Activated naive CD8-positive, alpha-beta T cell treated with anti-CD3 and anti-CD28 coated beads for 36 hours (primary cell): Measurements from ENCODE around the gene GTF2H3. TPM values are rescaled to one million over a fixed set of nuclear protein-coding genes. Genes with fewer than 3 reads are reported as not detected.

ENCODE experiments used
- DNase-seq: peaks from one replicate; pipeline ENCODE4 v3.0.0; 2021
- H3K27ac Mint-ChIP-seq: one replicate; pipeline ENCODE4 v1.8.0; 2022; ENCODE audit warnings: mild to moderate bottlenecking, moderate library complexity, mixed read lengths
- H3K27me3 Mint-ChIP-seq: one replicate; pipeline ENCODE4 v1.8.0; 2022; ENCODE audit warnings: mild to moderate bottlenecking, mixed read lengths
- H3K36me3 Mint-ChIP-seq: one replicate; pipeline ENCODE4 v1.8.0; 2021; ENCODE audit warnings: mild to moderate bottlenecking, mixed read lengths
- H3K4me1 Mint-ChIP-seq: one replicate; pipeline ENCODE4 v1.8.0; 2021; ENCODE audit warnings: mixed read lengths
- H3K4me3 Mint-ChIP-seq: one replicate; pipeline ENCODE4 v1.8.0; 2022; ENCODE audit warnings: mild to moderate bottlenecking, moderate library complexity, mixed read lengths
- H3K9me3 Mint-ChIP-seq: one replicate; pipeline ENCODE4 v1.8.0; 2022; ENCODE audit warnings: mixed read lengths
- total RNA-seq, 2 experiments: library from RNA; stranded (reverse); gene quantifications; one replicate each; pipeline ENCODE4 v1.2.3, GENCODE V29; 2021

Gene GTF2H3
- total RNA-seq, 2 experiments from 2014 or later: 95.9 TPM

GRCh38 chr12:123617144-123617543, 16.5 kb upstream of the GTF2H3 start:
- no peaks in the 10 kb centered on the region for H3K9me3 Mint-ChIP-seq
- H3K27me3 Mint-ChIP-seq: no peaks in the 10 kb centered on the region
- DNase-seq: no peak
- H3K36me3 Mint-ChIP-seq: peaks cover 29% of the 10 kb centered on the region
- peak overlapping the region; percentile 25 for H3K27ac Mint-ChIP-seq
- peaks cover 7% of the 10 kb centered on the region for H3K4me1 Mint-ChIP-seq
- no peak overlapping the region for H3K4me3 Mint-ChIP-seq

DNA sequence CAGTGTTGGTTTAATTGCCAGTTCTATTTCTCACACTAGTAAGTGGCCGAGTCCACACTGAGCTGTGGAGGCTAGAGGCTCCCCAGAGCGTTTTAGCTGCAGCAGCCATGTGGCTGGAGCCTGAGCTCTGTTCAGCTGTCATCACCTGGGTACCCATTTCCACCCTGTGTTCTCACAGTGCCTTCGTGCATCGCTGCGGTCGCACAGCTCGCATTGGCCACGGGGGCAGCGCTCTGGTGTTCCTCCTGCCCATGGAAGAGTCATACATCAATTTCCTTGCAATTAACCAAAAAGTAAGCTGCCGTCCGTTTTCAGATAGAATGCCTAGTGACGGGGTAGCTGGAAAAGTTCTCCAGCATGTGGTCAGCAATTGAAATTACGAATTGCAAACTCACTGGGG, 16.0 kb upstream of the GTF2H3 start:
- peaks cover 7% of the 10 kb centered on the region for H3K4me1 Mint-ChIP-seq
- no peak overlapping the region for H3K4me3 Mint-ChIP-seq
- H3K9me3 Mint-ChIP-seq: no peaks in the 10 kb centered on the region
- peak overlapping the region; percentile 25 for H3K27ac Mint-ChIP-seq
- no peak for DNase-seq
- peaks cover 29% of the 10 kb centered on the region for H3K36me3 Mint-ChIP-seq
- no peaks in the 10 kb centered on the region for H3K27me3 Mint-ChIP-seq

DNA sequence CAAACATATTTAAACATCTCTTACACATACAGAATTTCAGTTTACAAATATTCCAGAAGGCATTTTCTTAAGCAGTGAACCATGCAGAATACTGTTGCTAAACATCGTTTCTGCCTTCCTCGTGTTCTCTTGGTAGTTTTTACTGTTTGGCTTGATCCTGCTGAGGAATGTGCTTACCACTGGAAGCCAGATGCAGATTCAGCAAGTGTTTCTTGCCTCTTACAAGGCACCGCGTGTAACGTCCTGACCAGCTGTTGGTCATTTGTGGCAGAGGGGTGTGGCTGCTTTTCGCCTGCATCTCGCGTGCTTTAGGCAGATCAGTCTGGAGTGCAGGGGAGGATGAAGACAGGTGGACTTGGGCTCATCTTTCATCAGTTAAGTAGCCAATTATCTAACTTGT, 12.5 kb upstream of the GTF2H3 start:
- no peaks in the 10 kb centered on the region for H3K27me3 Mint-ChIP-seq
- no peaks in the 10 kb centered on the region for H3K9me3 Mint-ChIP-seq
- peaks cover 30% of the 10 kb centered on the region for H3K36me3 Mint-ChIP-seq
- H3K27ac Mint-ChIP-seq: peak overlapping the region; percentile 74
- peaks cover 7% of the 10 kb centered on the region for H3K4me1 Mint-ChIP-seq
- H3K4me3 Mint-ChIP-seq: no peak overlapping the region
- DNase-seq: no peak

GRCh38 chr12:123621619-123622530, 11.8 kb upstream of the GTF2H3 start:
- peaks cover 28% of the 10 kb centered on the region for H3K36me3 Mint-ChIP-seq
- no peaks in the 10 kb centered on the region for H3K9me3 Mint-ChIP-seq
- H3K27ac Mint-ChIP-seq: peak overlapping the region; percentile 63
- H3K27me3 Mint-ChIP-seq: no peaks in the 10 kb centered on the region
- H3K4me3 Mint-ChIP-seq: no peak overlapping the region
- no peak for DNase-seq
- peaks cover 7% of the 10 kb centered on the region for H3K4me1 Mint-ChIP-seq

DNA sequence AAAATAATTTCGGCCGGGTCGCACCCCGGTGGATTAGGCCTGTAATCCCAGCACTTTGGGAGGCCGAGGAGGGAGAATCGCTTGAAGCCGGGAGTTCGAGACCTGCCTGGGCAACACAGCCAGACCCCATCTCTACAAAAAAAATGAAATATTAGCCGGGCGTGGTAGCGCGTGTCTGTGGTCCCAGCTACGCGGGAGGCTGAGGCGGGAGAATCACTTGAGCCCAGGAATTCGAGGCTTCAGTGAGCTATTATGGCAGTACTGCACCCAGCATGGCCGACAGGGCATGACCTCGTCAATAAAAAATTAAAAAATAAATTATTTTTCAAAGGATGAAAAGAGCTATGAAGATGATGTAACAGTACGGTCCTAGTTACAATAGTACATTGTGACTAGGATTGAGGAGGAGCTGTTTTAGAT, 523 bp downstream of the GTF2H3 start:
- peak overlapping the region; percentile 95 for H3K27ac Mint-ChIP-seq
- H3K4me1 Mint-ChIP-seq: peaks cover 28% of the 10 kb centered on the region
- no peaks in the 10 kb centered on the region for H3K9me3 Mint-ChIP-seq
- peak; percentile 4 for DNase-seq
- no peaks in the 10 kb centered on the region for H3K27me3 Mint-ChIP-seq
- H3K4me3 Mint-ChIP-seq: peak overlapping the region; percentile 92
- peaks cover 25% of the 10 kb centered on the region for H3K36me3 Mint-ChIP-seq

GRCh38 chr12:123643911-123644310, 10.3 kb downstream of the GTF2H3 start:
- Mint-ChIP-seq H3K4me1 (peaks cover 2% of the 10 kb centered on the region), H3K4me3 (no peak overlapping the region), H3K9me3 (no peaks in the 10 kb centered on the region), H3K36me3 (peaks cover 11% of the 10 kb centered on the region), H3K27me3 (no peaks in the 10 kb centered on the region), H3K27ac (no peak overlapping the region)
- DNase-seq: no peak

DNA sequence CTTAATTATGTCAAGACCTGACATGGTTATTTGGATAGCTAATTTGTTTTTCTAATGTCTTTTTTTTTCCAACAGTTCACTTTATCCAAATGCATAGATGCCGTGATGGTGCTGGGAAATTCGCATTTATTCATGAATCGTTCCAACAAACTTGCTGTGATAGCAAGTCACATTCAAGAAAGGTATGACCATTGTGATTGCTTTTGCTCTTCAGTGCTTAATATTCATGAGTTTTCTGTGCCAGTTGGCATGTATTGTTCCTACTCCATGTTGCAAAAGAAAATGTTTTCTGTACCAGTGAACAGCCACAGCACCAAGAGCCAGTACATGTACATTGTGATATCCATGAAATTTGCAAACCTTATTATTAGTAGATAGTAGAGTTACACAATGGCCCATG, 11.8 kb downstream of the GTF2H3 start:
- DNase-seq: no peak
- Mint-ChIP-seq H3K27me3 (no peaks in the 10 kb centered on the region), H3K9me3 (no peaks in the 10 kb centered on the region), H3K27ac (no peak overlapping the region), H3K4me1 (peaks cover 2% of the 10 kb centered on the region), H3K36me3 (peaks cover 13% of the 10 kb centered on the region), H3K4me3 (no peak overlapping the region)

DNA sequence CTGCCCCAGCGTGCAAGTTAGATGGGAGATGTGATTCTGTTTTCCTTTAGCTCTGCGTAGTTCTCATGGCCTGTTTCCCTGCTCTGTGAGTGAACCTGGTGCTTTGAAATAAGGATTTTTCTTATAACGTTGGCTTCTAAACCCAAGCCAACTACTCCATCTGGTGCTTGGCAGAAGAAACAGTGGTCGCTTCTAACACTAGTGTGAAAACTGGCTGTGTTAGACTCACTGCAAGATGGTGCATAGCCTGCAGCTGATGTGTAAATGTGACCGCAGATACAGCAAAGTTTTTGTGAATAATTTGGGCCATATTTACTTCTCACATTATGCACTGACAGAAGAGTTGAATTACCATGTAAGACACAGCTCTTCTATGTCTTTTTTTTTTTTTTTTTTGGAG, 12.2 kb downstream of the GTF2H3 start:
- Mint-ChIP-seq H3K36me3 (peaks cover 16% of the 10 kb centered on the region), H3K9me3 (no peaks in the 10 kb centered on the region), H3K27me3 (no peaks in the 10 kb centered on the region), H3K4me1 (peaks cover 2% of the 10 kb centered on the region), H3K4me3 (no peak overlapping the region), H3K27ac (no peak overlapping the region)
- DNase-seq: no peak

DNA sequence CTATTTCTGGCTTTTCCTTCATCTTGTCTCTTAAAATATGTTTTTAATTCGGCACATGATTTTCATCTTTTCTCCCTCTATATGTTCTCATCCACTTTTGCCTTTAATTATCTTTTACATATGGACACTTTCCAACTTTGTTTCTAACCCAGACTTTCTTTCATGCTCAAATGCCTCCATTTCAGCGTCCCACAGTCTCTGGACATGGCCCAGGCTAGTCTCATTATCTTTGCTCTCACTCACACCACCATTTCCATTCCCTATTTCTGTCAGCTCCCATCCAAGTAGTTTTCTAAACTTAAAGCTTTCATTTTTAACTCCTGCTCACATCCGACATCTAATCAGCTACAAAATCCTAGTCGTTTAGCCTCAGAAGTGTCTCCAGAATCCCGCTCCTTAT, 14.8 kb downstream of the GTF2H3 start:
- Mint-ChIP-seq H3K27me3 (no peaks in the 10 kb centered on the region), H3K4me1 (peaks cover 2% of the 10 kb centered on the region), H3K27ac (no peak overlapping the region), H3K4me3 (no peak overlapping the region), H3K9me3 (no peaks in the 10 kb centered on the region), H3K36me3 (peaks cover 24% of the 10 kb centered on the region)
- DNase-seq: no peak

DNA sequence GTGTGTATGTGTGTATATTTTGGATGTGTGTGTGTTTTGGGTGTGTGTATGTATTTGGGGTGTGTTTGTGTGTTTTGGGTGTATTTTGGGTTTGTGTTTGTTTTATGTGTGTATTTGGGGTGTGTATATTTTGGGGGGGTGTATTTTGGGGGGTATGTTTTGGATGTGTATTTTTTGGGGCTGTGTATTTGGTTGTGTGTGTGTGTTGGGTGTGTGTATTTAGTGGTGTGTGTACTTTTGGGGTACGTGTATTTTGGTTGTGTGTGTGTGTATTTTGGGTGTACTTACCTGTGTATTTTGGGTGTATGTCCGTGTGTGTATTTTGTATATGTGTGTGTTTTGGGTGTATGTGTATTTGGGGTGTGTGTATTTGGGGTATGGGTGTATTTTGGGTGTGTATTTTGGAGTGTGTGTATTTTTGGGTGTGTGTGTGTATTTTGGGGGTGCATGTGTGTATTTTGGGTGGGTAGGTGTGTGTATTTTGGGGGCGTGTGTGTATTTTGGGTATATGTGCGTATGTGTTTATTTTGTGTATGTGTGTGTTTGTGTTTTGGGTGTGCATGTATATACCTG, 20.6 kb downstream of the GTF2H3 start:
- DNase-seq: no peak
- Mint-ChIP-seq H3K27ac (no peak overlapping the region), H3K9me3 (no peaks in the 10 kb centered on the region), H3K4me3 (no peak overlapping the region), H3K36me3 (peaks cover 32% of the 10 kb centered on the region), H3K27me3 (no peaks in the 10 kb centered on the region), H3K4me1 (peaks cover 3% of the 10 kb centered on the region)

GRCh38 chr12:123655420-123655819, 21.8 kb downstream of the GTF2H3 start:
- Mint-ChIP-seq H3K4me3 (no peak overlapping the region), H3K27ac (no peak overlapping the region), H3K4me1 (peaks cover 11% of the 10 kb centered on the region), H3K36me3 (peaks cover 35% of the 10 kb centered on the region), H3K27me3 (no peaks in the 10 kb centered on the region), H3K9me3 (no peaks in the 10 kb centered on the region)
- no peak for DNase-seq

- no peaks in the 10 kb centered on the region for H3K9me3 Mint-ChIP-seq
- no peak overlapping the region for H3K4me3 Mint-ChIP-seq
- no peaks in the 10 kb centered on the region for H3K27me3 Mint-ChIP-seq
- no peak for DNase-seq
- peaks cover 32% of the 10 kb centered on the region for H3K36me3 Mint-ChIP-seq
- no peak overlapping the region for H3K27ac Mint-ChIP-seq
- H3K4me1 Mint-ChIP-seq: peaks cover 11% of the 10 kb centered on the region
Measured at GRCh38 chr12:123656392-123656791, 22.8 kb downstream of the GTF2H3 start.

DNA sequence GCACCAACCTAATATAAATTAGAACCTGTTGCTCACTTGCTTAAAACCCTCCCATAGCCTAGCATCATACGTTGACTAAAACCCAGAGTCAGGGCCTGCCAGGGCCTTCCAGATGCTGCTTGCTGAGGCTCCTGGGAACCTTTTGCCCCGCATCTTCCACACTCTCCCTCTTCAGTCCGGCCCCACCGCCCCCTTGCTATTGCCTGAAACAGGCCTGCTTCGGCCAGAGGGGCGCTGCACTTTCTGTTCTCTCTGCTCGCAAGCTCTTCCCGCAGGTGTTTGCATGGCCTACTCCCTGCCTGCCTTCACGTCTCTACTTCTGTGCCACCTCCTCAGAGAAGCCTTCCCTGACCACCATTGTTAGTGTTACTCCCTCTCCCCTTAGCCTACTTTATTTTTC, 23.6 kb downstream of the GTF2H3 start:
- DNase-seq: no peak
- Mint-ChIP-seq H3K4me3 (no peak overlapping the region), H3K27ac (no peak overlapping the region), H3K27me3 (no peaks in the 10 kb centered on the region), H3K9me3 (no peaks in the 10 kb centered on the region), H3K4me1 (peaks cover 11% of the 10 kb centered on the region), H3K36me3 (peaks cover 28% of the 10 kb centered on the region)

GRCh38 chr12:123659996-123660727, 26.5 kb downstream of the GTF2H3 start:
- no peak for DNase-seq
- H3K36me3 Mint-ChIP-seq: peaks cover 33% of the 10 kb centered on the region
- H3K27me3 Mint-ChIP-seq: no peaks in the 10 kb centered on the region
- peaks cover 11% of the 10 kb centered on the region for H3K4me1 Mint-ChIP-seq
- no peak overlapping the region for H3K4me3 Mint-ChIP-seq
- no peaks in the 10 kb centered on the region for H3K9me3 Mint-ChIP-seq
- peak overlapping the region; percentile 57 for H3K27ac Mint-ChIP-seq

DNA sequence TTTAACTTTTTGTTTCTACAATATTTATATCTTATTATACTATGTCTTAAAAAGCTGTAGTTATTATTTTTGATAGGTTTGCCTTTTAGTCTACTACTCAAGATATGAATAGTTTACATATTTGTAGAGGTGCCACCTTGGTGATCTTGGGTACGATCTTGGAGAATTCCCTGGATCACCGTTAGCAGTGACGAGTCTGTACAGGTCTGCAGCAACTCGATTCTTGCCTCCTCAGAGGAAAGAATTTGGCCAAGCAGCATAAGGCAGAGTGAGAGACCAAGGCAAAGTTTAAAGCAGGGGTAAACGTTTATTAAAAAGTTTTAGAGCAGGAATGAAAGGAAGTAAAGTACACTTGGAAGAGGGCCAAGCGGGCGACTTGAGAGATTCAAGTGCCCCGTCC, 34.1 kb downstream of the GTF2H3 start:
- Mint-ChIP-seq H3K4me1 (peaks cover 8% of the 10 kb centered on the region), H3K27ac (no peak overlapping the region), H3K36me3 (peaks cover 18% of the 10 kb centered on the region), H3K4me3 (no peak overlapping the region), H3K27me3 (no peaks in the 10 kb centered on the region), H3K9me3 (no peaks in the 10 kb centered on the region)
- DNase-seq: no peak
